OCI-LY7 (cell line): ENCODE measurements around the gene SPRN.

Experiments used
- EZH2phosphoT487 ChIP-seq: fragments of 200-600 bp; sonication (generic); IDR thresholded peaks from 2 replicates; pipeline ENCODE4 v1.6.1; 2018; ENCODE audit warnings: low read depth, borderline replicate concordance, mild to moderate bottlenecking, mixed run types, antibody characterized with exemption, low read length, moderate library complexity, mixed read lengths
- TF ChIP-seq, protein P1 (sequence below): fragments of 200-600 bp; sonication (generic); conservative IDR thresholded peaks from 2 replicates; pipeline ENCODE4 v1.5.1; 2014; ENCODE audit warnings: mild to moderate bottlenecking, antibody characterized with exemption, low read length, moderate library complexity, mixed read lengths

DNA sequence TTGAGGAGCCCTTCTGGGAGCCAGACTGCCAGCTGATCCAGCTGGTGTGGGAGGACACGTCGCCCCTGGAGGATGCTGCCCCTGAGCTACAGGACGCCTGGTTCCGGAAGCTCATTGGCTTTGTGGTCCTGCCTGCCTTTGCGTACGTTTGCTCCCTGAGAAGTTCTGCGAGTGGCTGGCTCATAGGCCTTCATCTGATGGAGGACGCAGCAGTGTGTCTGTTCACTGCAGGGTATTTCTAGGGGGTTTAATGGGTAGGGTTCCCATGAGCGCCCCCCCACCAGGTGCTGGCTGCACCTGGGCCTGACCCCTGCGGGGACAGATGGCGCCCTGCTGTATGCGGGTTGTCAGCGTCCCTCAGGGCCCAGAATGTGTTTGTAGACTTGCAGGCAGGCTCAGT, 40.4 kb downstream of the SPRN start:
- TF ChIP-seq, protein P1, sequence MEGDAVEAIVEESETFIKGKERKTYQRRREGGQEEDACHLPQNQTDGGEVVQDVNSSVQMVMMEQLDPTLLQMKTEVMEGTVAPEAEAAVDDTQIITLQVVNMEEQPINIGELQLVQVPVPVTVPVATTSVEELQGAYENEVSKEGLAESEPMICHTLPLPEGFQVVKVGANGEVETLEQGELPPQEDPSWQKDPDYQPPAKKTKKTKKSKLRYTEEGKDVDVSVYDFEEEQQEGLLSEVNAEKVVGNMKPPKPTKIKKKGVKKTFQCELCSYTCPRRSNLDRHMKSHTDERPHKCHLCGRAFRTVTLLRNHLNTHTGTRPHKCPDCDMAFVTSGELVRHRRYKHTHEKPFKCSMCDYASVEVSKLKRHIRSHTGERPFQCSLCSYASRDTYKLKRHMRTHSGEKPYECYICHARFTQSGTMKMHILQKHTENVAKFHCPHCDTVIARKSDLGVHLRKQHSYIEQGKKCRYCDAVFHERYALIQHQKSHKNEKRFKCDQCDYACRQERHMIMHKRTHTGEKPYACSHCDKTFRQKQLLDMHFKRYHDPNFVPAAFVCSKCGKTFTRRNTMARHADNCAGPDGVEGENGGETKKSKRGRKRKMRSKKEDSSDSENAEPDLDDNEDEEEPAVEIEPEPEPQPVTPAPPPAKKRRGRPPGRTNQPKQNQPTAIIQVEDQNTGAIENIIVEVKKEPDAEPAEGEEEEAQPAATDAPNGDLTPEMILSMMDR: no peak
- no peak for TF ChIP-seq EZH2phosphoT487
